GM18868 (cell line): Measurements from ENCODE around the gene LRTM2.
"Not testable (repeated sequence)": the region's sequence is repeated elsewhere in the genome, so short reads cannot be mapped to it uniquely, and the experiment has no call there.

Experiments
- ATAC-seq: cut with Tn5 transposase; IDR thresholded peaks from one replicate; pipeline ENCODE4 v1.9.1; 2021; ENCODE audit warnings: mild to moderate bottlenecking, moderate library complexity; ENCODE audit not compliant: unreplicated experiment

LRTM2 gene

GRCh38 chr12:1810201-1810930 lies 10.0 kb upstream of the LRTM2 start:
- no peak for ATAC-seq

GRCh38 chr12:1810931-1811280 lies 9.5 kb upstream of the LRTM2 start:
- ATAC-seq = no peak

- no peak for ATAC-seq
Observed at GRCh38 chr12:1811281-1811947, 9.0 kb upstream of the LRTM2 start.

GRCh38 chr12:1811948-1812291 lies 8.4 kb upstream of the LRTM2 start:
- ATAC-seq = no peak

GRCh38 chr12:1812650-1813302 lies 7.6 kb upstream of the LRTM2 start:
- ATAC-seq = no peak

- ATAC-seq = no peak
Observed at GRCh38 chr12:1814266-1814665, 6.1 kb upstream of the LRTM2 start.

- no peak for ATAC-seq
Observed at GRCh38 chr12:1815108-1815507, 5.3 kb upstream of the LRTM2 start.

- ATAC-seq = no peak
Observed at GRCh38 chr12:1815814-1816729, 4.3 kb upstream of the LRTM2 start.

GRCh38 chr12:1816730-1817348 lies 3.5 kb upstream of the LRTM2 start:
- no peak for ATAC-seq

- ATAC-seq = not testable (repeated sequence)
Observed at GRCh38 chr12:1817928-1818327, 2.4 kb upstream of the LRTM2 start.

GRCh38 chr12:1819050-1819449 lies 1.3 kb upstream of the LRTM2 start:
- ATAC-seq = no peak

- no peak for ATAC-seq
Observed at GRCh38 chr12:1819571-1819970, 794 bp upstream of the LRTM2 start.

- ATAC-seq = no peak
Observed at GRCh38 chr12:1820896-1821291, 529 bp downstream of the LRTM2 start.

- ATAC-seq = no peak
Observed at GRCh38 chr12:1821805-1822204, 1.4 kb downstream of the LRTM2 start.

GRCh38 chr12:1822699-1823098 lies 2.3 kb downstream of the LRTM2 start:
- no peak for ATAC-seq

- no peak for ATAC-seq
Observed at GRCh38 chr12:1823237-1823636, 2.9 kb downstream of the LRTM2 start.

- ATAC-seq = no peak
Observed at GRCh38 chr12:1825382-1826102, 5.2 kb downstream of the LRTM2 start.

GRCh38 chr12:1826401-1826800 lies 6.0 kb downstream of the LRTM2 start:
- no peak for ATAC-seq

GRCh38 chr12:1826867-1827705 lies 6.7 kb downstream of the LRTM2 start:
- ATAC-seq = no peak
